Skin of body (tissue), 2 donors: ENCODE data around the gene FTH1. TPM values are rescaled to one million over a fixed set of nuclear protein-coding genes. Genes with fewer than 3 reads are reported as not detected.
"Not testable (repeated sequence)": the region's sequence is repeated elsewhere in the genome, so short reads cannot be mapped to it uniquely, and the experiment has no call there.

Experiments used
- DNase-seq: peaks from one replicate; lab custom pipeline; 2025; lab: John Stamatoyannopoulos, UW
- total RNA-seq: library from RNA; depleted of rRNA; stranded (reverse); fragments of >200 nt; gene quantifications from one replicate; pipeline ENCODE4 v1.2.3, GENCODE V29; 2014

The FTH1 gene
- total RNA-seq, 1 donor from 2014 or later: 666 TPM

DNA sequence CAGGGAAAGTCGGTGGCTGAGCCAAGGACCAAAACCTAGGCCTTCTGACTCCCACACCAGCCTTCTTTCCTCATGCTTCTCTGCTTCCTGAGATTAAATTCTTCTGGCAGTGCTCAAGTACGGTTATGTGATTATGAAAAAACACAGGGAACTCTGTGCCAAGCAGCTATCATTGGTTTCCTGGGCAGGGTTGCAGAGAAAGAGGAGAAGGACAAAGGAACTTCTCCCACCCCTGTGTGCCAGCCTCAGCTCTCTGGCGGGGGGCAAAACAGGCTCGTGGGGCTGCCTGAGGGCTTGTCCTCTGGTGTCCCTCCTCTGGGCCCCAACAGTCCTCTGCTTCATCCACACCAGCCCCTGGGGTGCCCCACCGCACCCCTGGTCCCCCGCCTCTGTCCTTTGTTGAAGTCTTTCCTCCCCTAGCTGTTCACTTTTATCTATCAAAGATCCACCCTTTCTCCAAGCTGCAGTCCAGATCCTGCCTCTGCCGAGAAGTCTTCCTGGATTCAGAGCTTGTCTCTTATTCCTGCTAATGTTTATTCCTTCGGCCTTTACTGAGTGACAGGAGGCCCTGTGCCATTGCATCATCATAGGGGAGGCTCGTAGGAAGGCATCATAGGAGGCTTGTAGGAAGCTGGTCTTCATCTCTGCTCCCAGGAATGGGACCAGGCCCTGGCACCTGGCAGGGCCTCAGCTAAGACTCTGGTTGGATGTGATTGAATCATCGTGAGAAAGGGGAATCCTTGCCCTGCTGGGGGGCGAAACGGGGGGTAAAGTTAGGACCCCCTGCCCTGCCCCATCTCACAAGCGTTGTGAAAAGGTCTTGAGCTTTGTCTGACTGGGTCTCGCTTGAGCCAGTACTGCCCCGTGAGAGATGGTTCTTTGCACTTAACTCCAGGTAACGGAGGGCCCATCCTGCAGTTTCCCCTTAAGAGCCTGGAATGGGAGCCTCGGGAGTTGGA, 11.5 kb upstream of the FTH1 start:
- no peak for DNase-seq

DNA sequence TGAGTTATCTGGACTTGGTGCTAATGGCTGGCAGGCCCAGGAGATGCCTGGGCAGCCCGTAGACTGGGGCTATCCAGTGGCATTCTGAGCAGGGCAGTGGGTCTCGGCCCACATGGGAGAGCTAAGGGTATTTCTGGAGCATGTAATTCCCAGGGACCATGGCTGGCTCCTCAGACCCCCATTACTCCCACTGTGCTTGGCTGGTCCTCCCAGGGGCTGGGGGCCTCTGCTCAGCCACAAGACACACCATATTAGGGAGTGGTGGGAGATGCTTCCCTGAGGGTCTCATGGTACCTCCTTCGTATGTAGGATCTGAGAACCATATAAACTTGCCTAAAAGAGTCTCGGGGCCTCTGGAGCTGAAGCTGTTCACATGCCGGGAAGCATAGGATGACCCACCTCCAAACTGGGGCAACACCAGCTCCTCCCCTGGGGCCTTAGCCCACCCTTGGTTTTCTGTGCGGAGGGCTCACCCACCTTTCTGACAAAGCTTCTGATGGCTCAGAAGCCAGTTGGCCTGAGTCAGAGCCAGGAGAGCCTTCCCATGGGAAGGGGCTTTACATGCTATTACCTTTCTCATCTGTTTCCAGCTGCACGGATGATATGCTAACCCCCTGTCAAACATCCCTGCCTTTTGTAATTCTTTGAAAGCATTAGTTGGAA, 9.5 kb upstream of the FTH1 start:
- no peak for DNase-seq

DNA sequence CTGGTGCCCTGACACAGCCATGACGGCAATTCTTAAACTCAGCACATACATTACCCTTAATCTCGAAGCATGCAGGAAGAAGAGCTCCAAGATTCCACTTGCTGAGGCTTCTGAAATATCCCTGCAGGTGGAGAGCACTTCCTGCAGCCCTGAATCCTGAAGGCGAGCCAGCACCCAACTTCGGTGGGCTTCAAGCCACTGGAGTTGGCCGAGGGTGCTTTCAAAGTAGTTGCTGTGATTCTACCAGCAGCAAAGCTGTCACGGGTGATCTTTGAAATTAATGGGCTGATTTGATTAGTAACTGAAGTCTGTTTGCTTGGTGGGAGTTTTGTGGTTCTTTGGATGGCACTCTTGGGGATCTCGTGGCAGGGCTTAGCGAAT, 9.0 kb upstream of the FTH1 start:
- DNase-seq: no peak

DNA sequence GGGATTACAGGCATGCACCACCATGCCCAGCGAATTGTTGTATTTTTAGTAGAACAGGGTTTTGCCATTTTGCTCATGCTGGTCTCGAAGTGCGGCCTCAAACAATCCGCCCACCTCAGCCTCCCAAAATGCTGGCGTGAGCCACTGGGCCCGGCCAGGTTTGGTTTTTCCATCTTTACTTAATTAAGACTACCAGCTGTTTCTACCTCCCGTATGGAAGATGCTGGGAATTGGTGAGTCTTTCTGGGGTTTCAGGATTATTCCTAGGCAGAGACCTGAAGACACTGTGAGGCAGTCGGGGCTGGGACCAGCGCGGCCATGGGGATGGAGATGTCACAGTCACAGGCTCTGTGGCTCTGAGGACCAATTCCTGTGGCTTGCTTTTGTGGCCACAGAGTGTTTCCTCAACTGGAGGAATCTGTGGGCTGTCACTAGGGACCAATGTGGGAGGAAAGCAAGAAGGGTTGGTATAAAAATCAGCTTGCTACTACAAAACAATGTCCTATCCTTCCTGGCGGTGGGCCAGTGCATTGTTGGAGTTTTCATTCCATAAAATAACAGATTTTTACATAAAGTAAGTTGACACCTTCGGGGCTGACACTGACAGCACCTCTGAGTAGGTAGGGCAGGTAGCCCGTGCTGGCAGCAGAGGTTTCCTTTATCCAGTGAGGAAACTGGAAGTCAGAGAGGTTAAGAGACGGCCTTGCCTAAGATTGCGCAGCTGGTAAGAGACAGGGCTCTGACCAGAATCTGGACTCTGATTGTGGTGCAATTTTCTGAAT, 8.4 kb upstream of the FTH1 start:
- DNase-seq: no peak

DNA sequence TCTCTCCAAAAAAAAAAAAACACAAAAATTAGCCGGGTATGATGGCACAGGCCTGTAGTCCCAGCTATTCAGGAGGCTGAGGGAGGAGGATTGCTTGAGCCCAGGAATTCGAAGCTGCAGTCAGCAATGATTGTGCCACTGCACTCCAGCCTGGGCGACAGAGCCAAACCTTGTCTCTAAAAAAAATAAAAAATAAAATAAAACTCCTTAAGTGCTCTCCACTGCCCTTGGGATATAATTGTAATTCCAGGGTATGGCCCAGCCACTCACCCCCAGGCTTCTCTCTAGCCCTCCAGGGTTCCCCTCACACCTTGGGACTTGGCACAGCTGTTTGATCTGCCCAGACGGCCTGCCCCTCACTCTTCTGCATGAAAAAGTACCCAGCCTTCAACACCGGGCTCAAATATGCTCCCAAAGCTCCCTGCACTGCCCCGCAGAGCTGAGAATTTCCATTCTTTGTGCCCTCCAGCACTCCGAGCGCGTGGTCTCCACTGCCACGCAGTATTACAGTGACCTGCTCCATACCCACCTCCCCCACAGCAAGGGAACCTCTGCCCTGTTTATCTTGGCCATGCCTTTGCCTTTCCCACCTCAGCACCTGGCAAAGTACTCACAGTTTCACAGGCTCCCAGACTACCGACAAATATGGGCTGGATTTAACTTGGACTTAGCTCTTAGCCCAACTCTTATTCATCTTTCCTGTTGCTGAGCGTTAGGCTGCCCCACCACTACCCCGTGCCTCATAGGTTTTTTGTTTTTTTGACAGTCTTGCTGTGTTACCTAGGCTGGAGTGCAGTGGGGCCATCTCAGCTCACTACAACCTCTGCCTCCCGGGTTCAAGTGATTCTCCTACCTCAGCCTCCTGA, 7.6 kb upstream of the FTH1 start:
- DNase-seq: no peak

DNA sequence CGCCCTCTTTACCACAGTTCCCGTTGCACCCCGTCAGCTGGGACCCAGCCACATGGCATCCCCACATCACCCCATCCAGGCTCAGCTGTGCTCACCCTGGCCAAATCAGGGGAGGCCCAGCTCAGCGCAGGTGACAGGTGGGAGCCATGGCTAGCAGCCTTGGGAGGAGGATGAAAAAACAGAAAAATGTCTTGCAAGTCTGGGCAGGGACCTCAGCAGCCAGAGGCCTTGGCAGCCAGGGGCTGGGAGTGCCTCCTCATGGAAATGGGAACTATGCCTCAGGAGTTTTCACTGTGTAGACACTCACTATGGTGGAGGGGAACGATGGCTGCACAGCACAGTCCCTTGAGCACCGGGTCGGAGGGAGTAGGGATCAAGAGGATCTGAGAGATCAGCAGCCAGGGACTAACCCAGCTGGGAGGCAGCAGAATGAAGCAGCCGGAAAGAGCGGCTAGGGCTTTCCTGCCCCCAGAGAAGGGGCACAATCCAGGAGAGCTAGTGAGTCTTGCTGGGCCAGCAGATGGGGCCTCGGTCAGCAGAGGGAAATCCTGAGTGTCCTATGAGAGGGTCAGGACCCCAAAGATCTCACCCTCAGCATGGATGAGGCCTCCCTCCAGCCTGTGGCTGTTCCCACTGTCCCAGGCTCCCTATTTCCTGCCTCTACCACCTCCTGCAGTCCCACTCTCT, 6.2 kb upstream of the FTH1 start:
- DNase-seq: no peak

DNA sequence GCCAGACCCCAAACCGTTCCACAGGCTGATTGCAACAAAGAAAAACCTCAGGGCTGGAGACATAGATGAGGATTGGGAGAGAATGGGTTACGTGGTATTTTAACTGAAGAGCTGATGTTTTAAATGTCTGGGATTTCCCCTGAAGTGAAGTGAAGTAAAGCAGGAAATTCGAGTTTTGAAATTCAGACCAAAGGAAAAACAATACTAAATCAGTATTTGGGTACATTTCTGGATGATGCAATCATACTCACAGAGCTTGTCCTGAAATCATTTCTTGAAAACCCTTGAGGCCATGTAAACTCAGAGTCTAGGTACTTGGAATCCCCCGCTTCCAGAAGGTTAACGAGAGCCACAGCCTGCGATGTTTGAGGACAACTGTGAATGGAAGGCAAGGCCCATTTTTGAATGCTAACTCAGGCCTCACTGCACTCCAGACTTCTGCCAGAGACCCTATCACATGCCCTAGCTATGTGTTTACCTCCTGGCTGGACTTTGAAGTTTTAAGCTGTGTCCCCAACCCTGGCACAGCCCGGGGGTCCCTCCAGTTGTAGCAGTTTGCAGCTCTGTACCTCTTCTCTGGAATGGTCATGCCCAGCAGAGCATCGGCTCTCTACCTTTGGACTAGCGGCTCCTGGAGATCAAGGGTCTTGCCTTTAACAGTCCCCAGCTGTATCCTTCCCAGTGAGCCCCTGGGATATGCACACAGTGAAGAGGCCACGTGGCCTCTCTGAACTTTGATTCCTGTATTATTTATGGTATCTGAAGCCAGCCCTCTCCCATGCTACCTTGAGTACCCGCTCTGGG, 5.4 kb upstream of the FTH1 start:
- DNase-seq: no peak

DNA sequence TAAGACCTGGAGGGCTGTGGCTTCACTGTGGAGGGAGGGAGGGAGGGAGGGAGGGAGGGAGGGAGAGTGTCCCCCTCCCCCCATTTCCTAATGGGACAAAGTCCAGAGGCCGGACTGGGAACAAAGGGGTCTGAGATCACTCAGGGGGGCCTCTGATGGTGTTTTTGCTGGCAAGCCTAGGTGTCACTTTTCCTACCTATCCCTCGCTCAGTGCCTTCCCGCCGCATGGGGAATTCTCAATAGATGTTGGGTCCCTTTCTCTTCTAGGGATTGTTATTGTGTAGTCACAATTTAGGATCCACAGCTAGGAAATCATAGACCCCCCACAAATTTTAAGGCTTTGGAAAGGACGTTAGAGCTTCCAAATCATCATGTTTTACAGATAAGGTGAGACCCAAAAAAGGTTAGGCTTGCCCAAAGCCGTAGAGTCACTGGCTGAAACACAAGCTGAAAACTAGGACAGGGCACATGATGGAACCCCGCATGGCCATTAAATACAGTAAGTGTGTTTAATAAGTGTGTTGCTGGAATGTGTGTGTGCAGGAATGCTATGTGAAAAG, 4.8 kb upstream of the FTH1 start:
- no peak for DNase-seq

DNA sequence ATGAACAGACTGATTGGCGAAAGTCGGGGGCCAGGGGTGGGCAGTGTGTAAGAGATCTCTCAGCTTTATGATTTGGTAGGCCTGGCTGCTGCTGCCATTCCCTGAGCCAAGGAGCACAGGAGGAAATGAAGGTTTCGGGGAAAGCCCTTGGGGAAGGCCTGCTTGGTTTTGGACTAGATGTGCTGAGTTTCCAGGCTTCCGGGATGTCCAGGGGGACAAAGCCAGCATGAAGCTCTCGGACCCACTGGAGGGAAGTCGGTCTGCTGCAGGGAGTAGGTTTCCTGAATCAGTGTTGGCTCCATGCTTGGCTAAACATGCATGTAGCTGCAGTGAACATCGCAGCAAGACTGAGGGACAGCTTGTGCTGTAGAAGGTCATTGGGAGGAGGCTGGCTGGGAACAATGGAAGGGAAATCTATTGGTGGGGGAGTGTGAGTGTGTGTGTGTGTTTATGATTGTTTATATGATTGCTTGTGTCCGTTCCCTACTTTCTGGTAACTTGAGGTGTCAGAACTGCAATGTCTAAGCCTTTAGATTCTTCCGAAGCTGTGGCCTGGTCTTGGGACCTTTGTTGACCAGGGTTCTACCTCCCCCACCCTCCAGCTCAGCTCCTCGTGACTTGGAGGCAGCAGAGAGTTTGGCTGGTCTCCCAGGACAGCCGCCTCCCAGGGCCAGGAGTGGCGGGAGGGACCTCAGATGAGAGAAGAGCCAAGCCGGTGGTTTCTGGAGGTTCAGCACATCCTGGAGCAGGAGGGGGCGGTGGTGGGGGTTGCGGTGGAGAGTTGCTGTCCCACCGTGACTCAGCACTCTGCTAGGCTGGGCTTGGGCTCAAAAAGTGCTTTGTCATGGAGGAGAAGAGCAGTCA, 4.0 kb upstream of the FTH1 start:
- DNase-seq: peak; percentile 94

DNA sequence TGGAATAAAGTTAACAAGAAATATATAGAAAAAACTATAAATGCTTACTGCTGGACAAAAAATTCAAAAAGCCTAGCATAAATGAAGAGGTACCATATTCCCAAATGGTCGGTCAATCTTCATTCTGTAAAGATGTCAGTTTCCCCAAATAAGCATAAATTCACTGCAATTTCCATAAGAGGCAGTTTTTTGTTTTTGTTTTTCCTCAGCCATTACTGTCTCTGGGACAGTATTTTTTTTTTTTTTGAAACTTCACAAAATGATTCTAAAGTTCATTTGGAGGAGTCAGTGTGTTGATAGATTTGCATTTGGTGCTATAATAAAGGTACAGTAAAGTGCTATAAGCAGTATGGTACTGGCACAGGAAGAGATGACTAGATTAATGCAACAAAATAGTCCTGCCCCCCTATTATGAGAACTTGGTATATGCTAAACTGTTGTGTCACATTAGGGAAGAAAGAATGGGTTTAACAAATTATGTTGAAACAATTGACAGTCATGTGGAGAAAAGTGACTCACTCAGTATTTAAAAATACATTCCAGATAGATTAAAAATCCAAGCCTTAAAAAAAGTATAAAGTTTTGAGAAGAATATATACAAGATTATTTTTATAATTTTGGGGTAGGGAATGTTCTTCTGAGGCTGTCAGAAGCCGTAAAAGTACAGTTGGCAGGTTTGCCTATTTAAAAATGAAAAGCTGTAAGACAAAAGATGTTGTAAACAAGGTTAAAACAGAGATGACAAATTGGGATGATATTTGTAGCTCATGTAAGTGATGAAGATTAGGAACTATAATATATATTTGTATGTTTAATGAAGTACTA, 2.6 kb upstream of the FTH1 start:
- no peak for DNase-seq

DNA sequence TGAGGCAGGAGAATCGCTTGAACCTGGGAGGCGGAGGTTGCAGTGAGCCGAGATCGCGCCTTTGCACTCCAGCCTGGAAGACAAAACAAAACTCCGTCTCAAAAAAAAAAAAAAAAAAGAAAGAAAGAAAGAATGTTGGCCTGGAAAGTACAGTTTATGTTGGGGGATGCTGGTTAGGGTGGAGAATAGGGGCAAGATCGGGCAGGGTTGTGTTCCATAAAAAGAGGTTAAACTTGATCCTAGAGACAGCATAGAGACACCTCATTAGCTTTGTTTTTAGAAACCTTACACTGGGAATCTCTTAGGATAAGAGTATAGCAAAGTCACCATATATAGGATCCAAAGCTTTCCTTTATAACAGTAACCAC, 1.9 kb upstream of the FTH1 start:
- no peak for DNase-seq

DNA sequence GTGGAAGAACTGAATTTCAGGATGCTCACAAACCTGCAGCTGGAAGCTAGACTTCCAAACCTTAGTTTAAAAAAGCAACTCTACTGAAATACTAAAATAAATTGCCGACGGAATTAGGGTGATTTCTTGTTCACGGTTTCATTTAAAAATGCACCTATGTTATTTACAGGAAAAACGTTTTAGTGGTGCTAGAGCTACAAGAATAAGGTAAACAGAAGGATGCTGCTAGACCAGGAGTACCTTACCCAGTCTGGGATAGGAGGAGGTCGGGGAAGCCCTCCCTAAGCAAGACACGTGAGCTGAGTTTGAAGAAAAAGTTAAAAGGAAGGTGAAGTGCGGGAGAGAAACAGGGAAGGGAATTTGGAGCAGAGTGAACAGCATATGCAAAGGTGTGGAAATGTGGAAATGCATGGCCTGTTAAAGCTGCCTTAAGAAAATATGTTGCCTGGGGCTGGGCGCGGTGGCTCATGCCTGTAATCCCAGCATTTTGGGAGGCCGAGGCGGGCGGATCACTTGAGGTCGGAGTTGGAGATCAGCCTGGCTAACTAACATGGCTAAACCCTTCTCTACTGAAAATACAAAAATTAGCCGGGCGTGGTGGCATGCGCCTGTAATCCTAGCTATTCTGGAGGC, 1.4 kb upstream of the FTH1 start:
- no peak for DNase-seq

DNA sequence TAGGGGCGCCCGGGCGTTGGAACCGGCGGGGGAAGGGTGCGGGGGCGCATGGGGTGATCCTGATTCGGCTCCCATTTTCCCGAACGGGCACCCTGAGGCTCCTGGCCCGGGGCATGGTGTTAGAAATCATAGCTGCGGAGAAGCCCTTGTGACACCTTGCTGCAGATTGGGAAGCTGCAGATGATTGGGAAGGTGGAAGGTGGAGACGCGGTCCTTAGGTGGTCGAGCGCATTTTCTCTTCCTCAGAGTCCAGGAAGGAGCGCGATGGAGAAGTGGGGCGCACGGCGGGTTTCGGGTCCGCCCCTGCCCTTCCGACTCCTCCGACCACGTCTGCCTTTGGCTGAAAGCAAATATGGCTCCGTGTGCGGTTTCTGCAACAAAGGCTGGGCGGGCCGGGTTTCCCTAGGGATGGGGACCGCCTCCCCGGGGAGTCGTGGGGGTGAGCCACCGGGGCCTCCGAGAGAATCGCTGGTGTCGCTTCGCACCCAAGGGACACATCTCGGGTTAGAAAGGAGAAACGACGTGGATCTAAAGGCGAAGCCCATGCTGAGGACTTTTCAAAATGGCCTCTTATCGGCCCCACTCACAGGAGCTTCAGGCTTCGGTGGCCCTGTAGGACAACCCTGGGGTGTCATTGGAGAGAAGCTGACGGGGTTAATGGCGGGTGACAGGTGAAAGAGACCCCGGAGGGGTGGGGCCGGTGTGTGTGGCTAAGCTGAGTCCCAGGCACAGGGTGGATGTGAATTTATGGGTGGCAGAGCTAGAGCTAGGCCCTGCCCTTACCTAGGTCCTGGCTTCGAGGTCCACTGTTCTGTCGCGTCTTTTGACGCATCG, 707 bp upstream of the FTH1 start:
- DNase-seq: no peak

DNA sequence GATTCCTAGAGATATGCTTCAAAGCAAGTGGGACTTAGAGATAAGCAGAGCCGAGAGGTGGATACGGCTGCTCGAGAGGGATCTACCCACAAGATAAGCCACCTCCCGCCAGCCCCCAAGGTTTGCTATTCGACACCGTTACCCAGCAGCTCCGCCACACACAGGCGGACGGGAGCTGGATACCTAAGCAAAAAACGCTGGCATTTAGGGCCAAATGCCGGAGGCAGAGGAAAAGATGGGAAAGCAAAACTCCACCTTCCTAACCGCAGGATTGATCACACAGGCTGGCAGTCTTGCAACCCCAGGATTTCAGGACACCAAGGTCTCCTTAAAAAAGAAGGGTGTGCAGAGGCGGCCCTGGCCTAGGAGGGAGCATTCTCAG, 709 bp downstream of the FTH1 start:
- DNase-seq: no peak

DNA sequence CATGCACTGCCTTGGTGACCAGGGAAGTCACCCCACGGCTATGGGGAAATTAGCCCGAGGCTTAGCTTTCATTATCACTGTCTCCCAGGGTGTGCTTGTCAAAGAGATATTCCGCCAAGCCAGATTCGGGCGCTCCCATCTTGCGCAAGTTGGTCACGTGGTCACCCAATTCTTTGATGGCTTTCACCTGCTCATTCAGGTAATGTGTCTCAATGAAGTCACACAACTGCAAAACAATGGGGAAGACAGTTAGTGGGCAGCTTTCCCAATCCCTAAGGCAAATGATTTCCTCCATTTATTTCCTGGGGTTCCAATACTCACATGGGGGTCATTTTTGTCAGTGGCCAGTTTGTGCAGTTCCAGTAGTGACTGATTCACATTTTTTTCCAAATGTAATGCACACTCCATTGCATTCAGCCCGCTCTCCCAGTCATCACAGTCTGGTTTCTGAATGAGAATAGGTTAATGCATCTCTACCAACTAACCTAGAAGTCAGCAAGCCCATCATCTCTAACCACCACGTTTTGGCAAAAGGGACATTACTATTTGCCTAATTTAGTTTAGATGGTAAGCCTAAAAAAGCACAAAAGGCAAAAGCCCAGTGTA, 2.7 kb downstream of the FTH1 start:
- DNase-seq: not testable (repeated sequence)
